HG02759 (cell line): ENCODE data around the gene LACTBL1.

Experiments
- ATAC-seq: cut with Tn5 transposase; IDR thresholded peaks from one replicate; pipeline ENCODE4 v1.9.1; 2021; ENCODE audit warnings: mild to moderate bottlenecking, moderate library complexity; ENCODE audit not compliant: unreplicated experiment

LACTBL1 gene

GRCh38 chr1:22914633-22915217 lies 57.9 kb downstream of the LACTBL1 start:
- no peak for ATAC-seq

GRCh38 chr1:22914156-22914555 lies 58.5 kb downstream of the LACTBL1 start:
- ATAC-seq: no peak

DNA sequence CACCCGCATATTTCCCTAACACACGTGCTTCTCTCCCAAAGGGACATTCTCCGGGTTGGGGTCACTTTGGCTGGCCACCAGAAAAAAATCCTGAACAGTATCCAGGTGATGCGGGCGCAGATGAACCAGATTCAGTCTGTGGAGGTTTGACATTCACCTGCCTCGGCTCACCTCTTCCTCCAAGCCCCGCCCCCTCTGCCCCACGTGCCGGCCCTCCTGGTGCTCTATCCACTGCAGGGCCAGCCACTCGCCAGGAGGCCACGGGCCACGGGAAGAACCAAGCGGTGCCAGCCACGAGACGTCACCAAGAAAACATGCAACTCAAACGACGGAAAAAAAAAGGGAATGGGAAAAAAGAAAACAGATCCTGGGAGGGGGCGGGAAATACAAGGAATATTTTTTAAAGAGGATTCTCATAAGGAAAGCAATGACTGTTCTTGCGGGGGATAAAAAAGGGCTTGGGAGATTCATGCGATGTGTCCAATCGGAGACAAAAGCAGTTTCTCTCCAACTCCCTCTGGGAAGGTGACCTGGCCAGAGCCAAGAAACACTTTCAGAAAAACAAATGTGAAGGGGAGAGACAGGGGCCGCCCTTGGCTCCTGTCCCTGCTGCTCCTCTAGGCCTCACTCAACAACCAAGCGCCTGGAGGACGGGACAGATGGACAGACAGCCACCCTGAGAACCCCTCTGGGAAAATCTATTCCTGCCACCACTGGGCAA lies 59.1 kb downstream of the LACTBL1 start:
- no peak for ATAC-seq

DNA sequence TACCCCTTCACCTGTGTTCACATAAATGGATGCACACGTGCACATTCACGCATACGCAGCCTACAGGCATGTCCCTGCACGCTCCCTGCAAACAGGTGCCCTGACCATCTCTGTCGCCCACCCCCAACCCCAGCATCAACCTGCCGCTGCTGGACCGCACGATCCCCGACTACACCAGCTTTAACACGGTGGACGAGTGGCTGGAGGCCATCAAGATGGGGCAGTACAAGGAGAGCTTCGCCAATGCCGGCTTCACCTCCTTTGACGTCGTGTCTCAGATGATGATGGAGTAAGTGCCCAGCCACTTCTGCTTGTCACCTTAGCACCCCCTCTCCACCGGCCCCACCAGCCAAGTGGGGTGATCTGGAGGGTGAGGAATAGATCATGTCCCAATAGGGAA lies 60.4 kb downstream of the LACTBL1 start:
- no peak for ATAC-seq

DNA sequence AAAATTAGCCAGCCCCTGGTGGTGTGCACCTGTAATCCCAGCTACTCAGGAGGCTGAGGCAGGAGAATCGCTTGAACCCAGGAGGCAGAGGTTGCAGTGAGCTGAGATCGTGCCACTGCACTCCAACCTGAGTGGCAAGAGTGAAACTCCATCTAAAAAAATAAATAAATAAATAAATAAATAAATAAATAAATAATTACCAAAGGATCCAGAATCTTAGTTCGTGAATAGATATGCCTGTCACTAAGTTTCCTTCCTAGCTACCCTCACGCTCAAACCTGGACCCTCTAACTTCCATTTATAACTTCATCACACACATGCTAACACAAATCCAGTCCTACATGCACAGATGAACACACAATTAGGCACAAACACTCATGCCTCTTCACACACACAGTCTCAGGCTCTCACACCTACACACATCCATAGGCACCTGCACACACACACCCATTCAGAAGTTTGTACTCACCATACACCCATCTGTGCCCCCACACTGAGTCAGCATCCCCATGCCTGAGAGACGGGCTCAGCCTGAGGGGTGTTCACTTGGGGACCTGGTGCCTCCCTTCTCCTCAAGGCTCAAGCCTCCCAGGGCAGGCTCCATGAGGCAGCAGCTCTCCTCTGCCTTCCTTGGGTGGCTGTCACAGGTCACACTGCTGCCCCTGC lies 61.5 kb downstream of the LACTBL1 start:
- no peak for ATAC-seq

DNA sequence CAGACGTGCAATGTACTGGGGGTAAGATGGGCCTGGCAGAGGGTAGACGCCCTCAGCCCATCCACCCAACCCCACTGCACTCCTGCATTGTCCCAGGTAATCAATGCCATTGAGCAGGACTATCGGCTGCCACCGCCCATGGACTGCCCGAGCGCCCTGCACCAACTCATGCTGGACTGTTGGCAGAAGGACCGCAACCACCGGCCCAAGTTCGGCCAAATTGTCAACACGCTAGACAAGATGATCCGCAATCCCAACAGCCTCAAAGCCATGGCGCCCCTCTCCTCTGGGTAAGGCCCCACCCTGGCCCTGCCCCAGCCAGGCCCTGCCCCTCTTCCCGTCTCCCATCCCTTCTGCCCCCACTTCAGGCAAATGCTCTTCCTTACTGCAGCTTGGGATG lies 62.4 kb downstream of the LACTBL1 start:
- no peak for ATAC-seq

- ATAC-seq: no peak
These were observed 63.7 kb downstream of the LACTBL1 start for GRCh38 chr1:22908880-22909426.

DNA sequence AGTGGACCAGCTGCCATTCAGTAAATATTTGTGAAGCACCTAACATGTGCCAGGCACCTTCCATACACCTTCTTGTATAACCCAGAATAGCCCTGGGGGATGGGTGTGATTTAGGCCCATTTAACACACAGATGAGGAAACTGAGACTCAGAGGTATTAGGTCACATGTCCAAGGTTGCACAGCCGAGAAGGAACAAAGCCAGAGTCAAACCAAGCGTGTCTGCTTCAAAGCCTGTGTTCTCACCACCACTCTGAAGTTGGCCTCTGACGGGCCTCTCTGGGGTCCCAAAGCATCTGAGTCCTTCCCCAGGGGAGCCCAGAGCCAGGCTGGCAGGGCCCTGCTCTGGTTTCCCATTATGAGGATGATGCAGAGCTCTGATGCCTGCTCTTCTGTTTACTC lies 65.1 kb downstream of the LACTBL1 start:
- ATAC-seq: no peak

DNA sequence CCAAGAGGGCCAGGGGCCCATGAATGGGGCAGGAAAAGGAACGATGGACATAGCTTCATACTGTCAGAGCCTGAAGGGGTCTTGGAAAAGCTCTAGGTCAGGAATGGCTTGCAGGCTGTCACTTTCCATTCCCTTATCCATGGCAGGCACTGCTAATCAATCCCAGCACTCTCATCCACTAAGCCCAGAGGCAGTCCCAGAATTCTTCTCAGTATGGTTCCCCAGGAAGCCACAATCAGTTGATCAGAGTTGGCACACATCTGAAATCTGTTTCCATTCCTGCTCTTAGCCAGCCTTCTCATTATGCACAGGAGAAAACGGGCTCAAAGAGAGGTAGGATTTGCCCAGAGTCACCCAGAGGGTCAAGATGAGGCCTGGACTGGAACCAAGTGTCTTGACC lies 65.7 kb downstream of the LACTBL1 start:
- ATAC-seq: no peak

DNA sequence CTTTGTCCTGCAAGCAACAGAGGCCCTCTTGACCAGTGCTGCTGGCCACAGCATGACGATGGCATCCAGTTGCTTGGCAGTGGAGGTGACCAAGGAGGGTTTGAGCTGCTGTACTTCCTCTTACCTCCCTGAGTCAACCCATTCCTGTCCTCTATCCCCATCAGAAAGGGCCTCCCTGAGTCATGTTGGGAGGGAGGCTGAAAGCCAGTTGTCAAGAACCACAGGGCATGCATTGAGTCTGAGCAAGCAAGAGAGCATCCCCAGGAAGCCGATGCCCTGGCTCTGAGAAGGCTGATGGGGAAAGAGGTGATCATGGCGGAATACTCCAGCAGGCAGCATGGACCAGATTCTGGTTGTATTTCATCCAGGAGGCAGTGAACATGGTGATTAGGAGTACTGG lies 69.6 kb downstream of the LACTBL1 start:
- no peak for ATAC-seq
